Neural cell (in vitro differentiated cells): ENCODE measurements around the gene FAR2.

ENCODE experiments used
- CTCF ChIP-seq: fragments of 450-650 bp; IDR thresholded peaks from 2 replicates; pipeline ENCODE4 v1.5.1; 2014; ENCODE audit warnings: antibody characterized with exemption, mild to moderate bottlenecking, moderate library complexity; ENCODE audit not compliant: poor library complexity, severe bottlenecking
- MXI1 ChIP-seq: fragments of 450-650 bp; conservative IDR thresholded peaks from 2 replicates; pipeline ENCODE4 v1.6.1; 2014; ENCODE audit warnings: antibody characterized with exemption, mild to moderate bottlenecking; ENCODE audit not compliant: poor library complexity, severe bottlenecking
- POLR2AphosphoS5 ChIP-seq: IDR thresholded peaks from 2 replicates; pipeline ENCODE4 v1.6.1; 2012
- TF ChIP-seq, protein P1 (sequence below): IDR thresholded peaks from 2 replicates; pipeline ENCODE4 v1.6.1; 2012; ENCODE audit warnings: borderline replicate concordance

- TF ChIP-seq CTCF (no peak), MXI1 (no peak), POLR2AphosphoS5 (no peak)
- TF ChIP-seq, protein P1, sequence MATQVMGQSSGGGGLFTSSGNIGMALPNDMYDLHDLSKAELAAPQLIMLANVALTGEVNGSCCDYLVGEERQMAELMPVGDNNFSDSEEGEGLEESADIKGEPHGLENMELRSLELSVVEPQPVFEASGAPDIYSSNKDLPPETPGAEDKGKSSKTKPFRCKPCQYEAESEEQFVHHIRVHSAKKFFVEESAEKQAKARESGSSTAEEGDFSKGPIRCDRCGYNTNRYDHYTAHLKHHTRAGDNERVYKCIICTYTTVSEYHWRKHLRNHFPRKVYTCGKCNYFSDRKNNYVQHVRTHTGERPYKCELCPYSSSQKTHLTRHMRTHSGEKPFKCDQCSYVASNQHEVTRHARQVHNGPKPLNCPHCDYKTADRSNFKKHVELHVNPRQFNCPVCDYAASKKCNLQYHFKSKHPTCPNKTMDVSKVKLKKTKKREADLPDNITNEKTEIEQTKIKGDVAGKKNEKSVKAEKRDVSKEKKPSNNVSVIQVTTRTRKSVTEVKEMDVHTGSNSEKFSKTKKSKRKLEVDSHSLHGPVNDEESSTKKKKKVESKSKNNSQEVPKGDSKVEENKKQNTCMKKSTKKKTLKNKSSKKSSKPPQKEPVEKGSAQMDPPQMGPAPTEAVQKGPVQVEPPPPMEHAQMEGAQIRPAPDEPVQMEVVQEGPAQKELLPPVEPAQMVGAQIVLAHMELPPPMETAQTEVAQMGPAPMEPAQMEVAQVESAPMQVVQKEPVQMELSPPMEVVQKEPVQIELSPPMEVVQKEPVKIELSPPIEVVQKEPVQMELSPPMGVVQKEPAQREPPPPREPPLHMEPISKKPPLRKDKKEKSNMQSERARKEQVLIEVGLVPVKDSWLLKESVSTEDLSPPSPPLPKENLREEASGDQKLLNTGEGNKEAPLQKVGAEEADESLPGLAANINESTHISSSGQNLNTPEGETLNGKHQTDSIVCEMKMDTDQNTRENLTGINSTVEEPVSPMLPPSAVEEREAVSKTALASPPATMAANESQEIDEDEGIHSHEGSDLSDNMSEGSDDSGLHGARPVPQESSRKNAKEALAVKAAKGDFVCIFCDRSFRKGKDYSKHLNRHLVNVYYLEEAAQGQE = no peak
Observed at GRCh38 chr12:29310899-29311298, 161.8 kb downstream of the FAR2 start.
